H1 (cell line): Measurements from ENCODE around the gene SERPINH1. TPM values are rescaled to one million over a fixed set of nuclear protein-coding genes. Genes with fewer than 3 reads are reported as not detected.

Experiments used
- CTCF ChIA-PET: fragments of 300-600 bp; sonication (Branson Sonifier 250); formaldehyde crosslinking; loops from one replicate; lab custom pipeline; 2021; ENCODE audit not compliant: partially characterized antibody; lab: Charles Lee
- POLR2A ChIA-PET: fragments of 300-600 bp; sonication (Branson Sonifier 250); formaldehyde crosslinking; loops from one replicate; lab custom pipeline; 2021; ENCODE audit warnings: inconsistent platforms; ENCODE audit not compliant: partially characterized antibody; lab: Charles Lee
- DNase-seq, 2 experiments: peaks; one replicate each; pipeline versions ENCODE4 v3.0.0 to v3.0.0-alpha.2; 2010 to 2022; ENCODE audit warnings: low spot score in 2 of 2, low read depth in 1 of 2, mixed read lengths in 1 of 2
- FAIRE-seq: peaks from 2 replicates; lab custom pipeline; 2011; peaks lifted over from hg19 to GRCh38; lab: Jason Lieb, UNC
- H2AFZ ChIP-seq: 2 replicates; pipeline ENCODE4 v1.8.1; 2012; ENCODE audit warnings: low read length, inconsistent platforms
- H2AK5ac ChIP-seq: 2 replicates; pipeline ENCODE4 v1.6.1; 2013; ENCODE audit warnings: low read depth, low read length
- H2BK120ac ChIP-seq: replicated peaks from 2 replicates; pipeline ENCODE3; 2013; ENCODE audit warnings: low read depth, low read length, inconsistent platforms
- H2BK12ac ChIP-seq: 2 replicates; pipeline ENCODE4 v1.6.1; 2013; ENCODE audit warnings: low read depth, low read length
- H2BK15ac ChIP-seq: 2 replicates; pipeline ENCODE4 v1.6.1; 2013; ENCODE audit warnings: low read length
- H2BK20ac ChIP-seq: 2 replicates; pipeline ENCODE4 v1.6.1; 2013; ENCODE audit warnings: low read length
- H2BK5ac ChIP-seq: 2 replicates; pipeline ENCODE4 v1.6.1; 2013; ENCODE audit warnings: low read depth, low read length
- H3K14ac ChIP-seq: 2 replicates; pipeline ENCODE4 v1.6.1; 2013; ENCODE audit warnings: inconsistent platforms; ENCODE audit not compliant: insufficient read length
- H3K18ac ChIP-seq: 2 replicates; pipeline ENCODE4 v1.6.1; 2013; ENCODE audit warnings: low read length; ENCODE audit errors: extremely low read depth
- H3K23ac ChIP-seq: 2 replicates; pipeline ENCODE4 v1.6.1; 2013; ENCODE audit warnings: inconsistent platforms; ENCODE audit not compliant: insufficient read length
- H3K23me2 ChIP-seq: 2 replicates; pipeline ENCODE4 v1.6.1; 2013; ENCODE audit warnings: low read depth, low read length
- H3K27ac ChIP-seq: 2 replicates; pipeline ENCODE4 v1.6.1; 2011; ENCODE audit warnings: low read depth, low read length, inconsistent platforms
- H3K27me3 ChIP-seq, 4 experiments: replicated peaks in 1 of 4; 1 replicate in 1 of 4; 2 replicates in 3 of 4; pipeline versions ENCODE4 v1.6.1 to v1.8.1; 2011 to 2013; ENCODE audit warnings: low read length in 3 of 4, mild to moderate bottlenecking in 3 of 4, inconsistent platforms in 2 of 4, mixed read lengths in 2 of 4, moderate library complexity in 1 of 4; ENCODE audit not compliant: control insufficient read depth in 3 of 4, insufficient read depth in 3 of 4; ENCODE audit errors: extremely low read depth in 1 of 4
- H3K36me3 ChIP-seq, 4 experiments: 2 replicates each; pipeline versions ENCODE4 v1.6.1 to v1.8.1; 2011 to 2013; ENCODE audit warnings: mild to moderate bottlenecking in 4 of 4, low read length in 3 of 4, moderate library complexity in 2 of 4, control low read depth in 1 of 4, inconsistent platforms in 1 of 4; ENCODE audit not compliant: insufficient read depth in 4 of 4, control insufficient read depth in 2 of 4
- H3K4ac ChIP-seq: replicated peaks from 2 replicates; pipeline ENCODE3; 2013; ENCODE audit warnings: low read length, low read depth, mixed read lengths, inconsistent platforms; ENCODE audit not compliant: insufficient read length
- H3K4me1 ChIP-seq, 4 experiments: replicated peaks in 1 of 4; 1 replicate in 1 of 4; 2 replicates in 3 of 4; pipeline versions ENCODE4 v1.6.1 to v1.8.1; 2011 to 2013; ENCODE audit warnings: low read length in 3 of 4, inconsistent platforms in 2 of 4, mixed read lengths in 1 of 4; ENCODE audit not compliant: insufficient read depth in 4 of 4, control insufficient read depth in 3 of 4
- H3K4me2 ChIP-seq, 2 experiments: 2 replicates each; pipeline versions ENCODE4 v1.6.1 to v1.8.1; 2011 to 2013; ENCODE audit warnings: low read depth in 2 of 2, low read length in 2 of 2, control low read depth in 1 of 2, inconsistent platforms in 1 of 2, mild to moderate bottlenecking in 1 of 2; ENCODE audit not compliant: insufficient read depth in 1 of 2
- H3K4me3 ChIP-seq, 4 experiments: fragments of 200-600, 300-600 bp in 1 of 4; sonication (generic), shearing (Covaris generic), sonication (Bioruptor Twin) in 1 of 4; 2 replicates each; pipeline versions ENCODE4 v1.5.1 to v1.8.1; 2011 to 2016; ENCODE audit warnings: low read length in 4 of 4, low read depth in 3 of 4, control low read depth in 2 of 4, inconsistent platforms in 2 of 4, mild to moderate bottlenecking in 2 of 4, mixed read lengths in 1 of 4, moderate library complexity in 1 of 4; ENCODE audit not compliant: insufficient read depth in 2 of 4; ENCODE audit errors: extremely low read depth in 1 of 4
- H3K56ac ChIP-seq: replicated peaks from 2 replicates; pipeline ENCODE3; 2013; ENCODE audit warnings: low read depth, mild to moderate bottlenecking, mixed read lengths, low read length, inconsistent platforms; ENCODE audit not compliant: insufficient read length
- H3K79me1 ChIP-seq: 2 replicates; pipeline ENCODE4 v1.6.1; 2013; ENCODE audit warnings: low read depth, low read length, control low read depth
- H3K79me2 ChIP-seq, 2 experiments: 2 replicates each; pipeline versions ENCODE4 v1.6.1 to v1.8.1; 2012 to 2013; ENCODE audit warnings: low read length in 2 of 2, mild to moderate bottlenecking in 2 of 2, inconsistent platforms in 1 of 2; ENCODE audit not compliant: insufficient read depth in 2 of 2, control insufficient read depth in 1 of 2
- H3K9ac ChIP-seq, 4 experiments: replicated peaks in 1 of 4; 1 replicate in 1 of 4; 2 replicates in 3 of 4; pipeline versions ENCODE4 v1.6.1 to v1.8.1; 2011 to 2013; ENCODE audit warnings: low read depth in 3 of 4, low read length in 3 of 4, control low read depth in 2 of 4, mild to moderate bottlenecking in 2 of 4, moderate library complexity in 2 of 4, inconsistent platforms in 1 of 4; ENCODE audit errors: extremely low read depth in 1 of 4
- H3K9me3 ChIP-seq, 2 experiments: 2 replicates each; pipeline versions ENCODE4 v1.6.1 to v1.8.1; 2012 to 2013; ENCODE audit warnings: mild to moderate bottlenecking in 2 of 2, moderate library complexity in 2 of 2, control low read depth in 1 of 2, inconsistent platforms in 1 of 2, low read depth in 1 of 2, low read length in 1 of 2, mixed read lengths in 1 of 2; ENCODE audit not compliant: insufficient read depth in 2 of 2
- H4K20me1 ChIP-seq, 2 experiments: replicated peaks in 1 of 2; 2 replicates each; pipeline versions ENCODE3 to v1.8.1; 2011 to 2013; ENCODE audit warnings: inconsistent platforms in 2 of 2, low read length in 2 of 2, mild to moderate bottlenecking in 1 of 2; ENCODE audit not compliant: insufficient read depth in 2 of 2, control insufficient read depth in 1 of 2
- H4K5ac ChIP-seq: 2 replicates; pipeline ENCODE4 v1.6.1; 2013; ENCODE audit warnings: low read length, low read depth, mixed read lengths, inconsistent platforms; ENCODE audit not compliant: insufficient read length
- H4K8ac ChIP-seq: 2 replicates; pipeline ENCODE4 v1.8.0; 2013; ENCODE audit warnings: mild to moderate bottlenecking, moderate library complexity, low read length, inconsistent platforms; ENCODE audit not compliant: insufficient read depth; ENCODE audit errors: extremely low read depth
- H4K91ac ChIP-seq: replicated peaks from 2 replicates; pipeline ENCODE3; 2013; ENCODE audit warnings: low read length, mixed read lengths, inconsistent platforms; ENCODE audit not compliant: insufficient read length
- BRCA1 ChIP-seq: IDR thresholded peaks from 2 replicates; pipeline ENCODE4 v1.6.1; 2012; ENCODE audit warnings: low read depth, low read length, improper control_type of control experiment
- YY1 ChIP-seq: IDR thresholded peaks from 2 replicates; pipeline ENCODE4 v1.6.1; 2011; ENCODE audit warnings: low read depth, mild to moderate bottlenecking, low read length
- WGBS, 2 experiments: shearing (Covaris generic) in 1 of 2; methylation state at CpG; one replicate each; pipeline versions ENCODE4 v1.1.6 to v1.1.7; 2013 to 2015; ENCODE audit warnings: low lambda C conversion rate in 2 of 2, mixed read lengths in 2 of 2, inconsistent platforms in 1 of 2, low coverage in 1 of 2, missing lambda C conversion rate in 1 of 2; ENCODE audit not compliant: insufficient replicate concordance in 2 of 2, insufficient coverage in 1 of 2, insufficient read length in 1 of 2; ENCODE audit errors: extremely low coverage in 1 of 2, missing lambda C conversion rate in 1 of 2; 5-methylcytosine and 5-hydroxymethylcytosine counted together
- polyA plus RNA-seq, 7 experiments: library from polyadenylated mRNA; depleted of rRNA in 3 of 7; stranded (reverse) in 5 of 7; unstranded in 2 of 7; fragments of >200 nt in 5 of 7; fragments of 200-250 nt in 2 of 7; gene quantifications; 1 replicate in 5 of 7; 2 replicates in 1 of 7; 4 replicates in 1 of 7; pipeline versions ENCODE4 v1.2.1 to v1.2.3, GENCODE V29; 2011 to 2013; ENCODE audit warnings: missing spikeins in 2 of 7, mixed read lengths in 2 of 7
- total RNA-seq: library from RNA; stranded (reverse); fragmentation: NEBNext Ultra II Directional; extraction: Animal tissue kit (Norgen Biotek cat#: 25700); gene quantifications from 2 replicates; pipeline ENCODE4 v1.2.1, GENCODE V29; 2021

Gene SERPINH1
- total and polyA plus RNA-seq, 2 of the 8 experiments (the other 6 are each of a cell fraction or from before 2014, with no cell fraction given) = 420 to 621 TPM

- Histone ChIP-seq H3K36me3 (no peaks in the 10 kb centered on the region), H3K9ac (no peak overlapping the region)
- CTCF ChIA-PET = interaction anchor here (0.7 to 9.3 kb wide), 9 partner anchors 7 to 62 kb away, joined by 3 to 74 read pairs (median 3); no protein-coding TSS in a partner anchor
Observed at GRCh38 chr11:75593286-75593915, 31.3 kb downstream of the SERPINH1 start.

More at GRCh38 chr11:75593286-75593915, 31.3 kb downstream of the SERPINH1 start:
- no peak overlapping the region for H2AK5ac ChIP-seq
- H4K20me1 ChIP-seq = no peaks in the 10 kb centered on the region
- H3K4me1 ChIP-seq = no peaks in the 10 kb centered on the region
- no peaks in the 10 kb centered on the region for H3K9me3 ChIP-seq
- no peak overlapping the region for H3K23ac ChIP-seq
- H2BK12ac ChIP-seq = no peak overlapping the region
- no peak overlapping the region for H3K14ac ChIP-seq
- no peak overlapping the region for H2BK120ac ChIP-seq
- no peak overlapping the region for H2BK5ac ChIP-seq
- H3K18ac ChIP-seq = no peak overlapping the region
- no peak overlapping the region for H4K8ac ChIP-seq
- TF ChIP-seq YY1 = no peak
- TF ChIP-seq BRCA1 = no peak
- TF ChIP-seq, all 59 proteins: peak for 0
- H3K56ac ChIP-seq = no peak overlapping the region
- no peak overlapping the region for H3K4me2 ChIP-seq
- FAIRE-seq (no peak), DNase-seq (no peak)
- H3K79me1 ChIP-seq = no peaks in the 10 kb centered on the region
- no peak overlapping the region for H4K5ac ChIP-seq
- H2BK20ac ChIP-seq = no peak overlapping the region
- H2BK15ac ChIP-seq = no peak overlapping the region
- no peaks in the 10 kb centered on the region for H3K79me2 ChIP-seq
- 73% methylated on average over 2 of the region's 2 CpGs; no CpG with 5 or more reads in 1 of the 2 experiments for WGBS, 2 experiments
- H3K27ac ChIP-seq = no peak overlapping the region
- no peaks in the 10 kb centered on the region for H3K27me3 ChIP-seq
- H2AFZ ChIP-seq = no peak overlapping the region
- H4K91ac ChIP-seq = no peak overlapping the region
- POLR2A ChIA-PET = interaction anchor here (1.1 to 35.1 kb wide), 2 partner anchors 9 to 30 kb away, joined by 3 to 1120 read pairs; partner anchors contain the start of gene SERPINH1
- H3K23me2 ChIP-seq = no peaks in the 10 kb centered on the region; the same call in 1 of the 2 replicates
- no peak overlapping the region for H3K4ac ChIP-seq
- H3K4me3 ChIP-seq = no peak overlapping the region
